IMR-90 (cell line): ENCODE measurements around the gene CDC73.

Experiments
- CTCF ChIP-seq: conservative IDR thresholded peaks from 2 replicates; pipeline ENCODE4 v1.5.1; 2012; ENCODE audit warnings: mild to moderate bottlenecking, low read depth, low read length, improper control_type of control experiment
- MXI1 ChIP-seq: IDR thresholded peaks from 2 replicates; pipeline ENCODE4 v1.6.1; 2012; ENCODE audit warnings: low read depth, mild to moderate bottlenecking, low read length, moderate library complexity, borderline replicate concordance
- POLR2A ChIP-seq: IDR thresholded peaks from 2 replicates; pipeline ENCODE4 v1.6.1; 2012; ENCODE audit warnings: mild to moderate bottlenecking, low read depth, low read length
- RCOR1 ChIP-seq: IDR thresholded peaks from 2 replicates; pipeline ENCODE4 v1.6.1; 2012; ENCODE audit warnings: mild to moderate bottlenecking, low read length, improper control_type of control experiment; ENCODE audit not compliant: insufficient replicate concordance

- TF ChIP-seq CTCF (no peak), POLR2A (no peak), MXI1 (no peak), RCOR1 (no peak)
Observed at GRCh38 chr1:193125369-193125768, 3.5 kb downstream of the CDC73 start.
